Cardiac muscle cell (in vitro differentiated cells and primary cell): Measurements from ENCODE around the gene BAIAP3. TPM values are rescaled to one million over a fixed set of nuclear protein-coding genes. Genes with fewer than 3 reads are reported as not detected.

Source experiments
- DNase-seq, 2 donors: peaks; one replicate each; pipeline versions ENCODE4 v3.0.0 to v3.0.0-alpha.2; 2010 to 2017; ENCODE audit warnings: low read depth in 1 of 2, low spot score in 1 of 2
- H3K27ac ChIP-seq: fragments of 200-600 bp; sonication (generic); 2 replicates; pipeline ENCODE4 v1.5.1; 2016
- H3K27me3 ChIP-seq: fragments of 200-600 bp; sonication (generic); 2 replicates; pipeline ENCODE4 v1.6.0; 2016; ENCODE audit warnings: control low read depth
- H3K36me3 ChIP-seq: fragments of 200-600 bp; sonication (generic); 2 replicates; pipeline ENCODE4 v1.5.1; 2016; ENCODE audit warnings: control low read depth
- H3K4me1 ChIP-seq: fragments of 200-600 bp; sonication (generic); 2 replicates; pipeline ENCODE4 v1.8.1; 2017; ENCODE audit warnings: low read depth, mild to moderate bottlenecking, mixed run types
- H3K4me3 ChIP-seq: fragments of 200-600 bp; sonication (generic); 2 replicates; pipeline ENCODE4 v1.5.1; 2016; ENCODE audit warnings: mild to moderate bottlenecking
- H3K9me3 ChIP-seq: fragments of 200-600 bp; sonication (generic); 2 replicates; pipeline ENCODE4 v1.5.1; 2017; ENCODE audit warnings: low read depth, mild to moderate bottlenecking, control low read depth
- CTCF ChIP-seq: IDR thresholded peaks from 2 replicates; pipeline ENCODE4 v1.5.1; 2012; ENCODE audit warnings: low read depth, mild to moderate bottlenecking, low read length
- polyA plus RNA-seq: library from polyadenylated mRNA; unstranded; fragments of >200 nt; fragmentation: Nextera tagmentation; extraction: Ambion mirVana; gene quantifications from 2 replicates; pipeline ENCODE4 v1.2.1, GENCODE V29; 2016
- total RNA-seq: library from RNA; depleted of rRNA; stranded (reverse); fragments of >200 nt; gene quantifications from 2 replicates; pipeline ENCODE4 v1.2.3, GENCODE V29; 2016

BAIAP3 gene
- total and polyA plus RNA-seq, 2 experiments from 2014 or later: 7.4 to 7.7 TPM

- no peak for DNase-seq
- Histone ChIP-seq H3K36me3 (peaks cover 11% of the 10 kb centered on the region), H3K27ac (no peak overlapping the region), H3K4me3 (no peak overlapping the region), H3K9me3 (no peaks in the 10 kb centered on the region), H3K27me3 (no peaks in the 10 kb centered on the region), H3K4me1 (no peaks in the 10 kb centered on the region)
- TF ChIP-seq CTCF: no peak
Observed at GRCh38 chr16:1344499-1344898, 11.1 kb downstream of the BAIAP3 start.

GRCh38 chr16:1345087-1345486, 11.6 kb downstream of the BAIAP3 start:
- no peak overlapping the region for H3K4me3 ChIP-seq
- H3K36me3 ChIP-seq: peaks cover 17% of the 10 kb centered on the region
- H3K27me3 ChIP-seq: no peaks in the 10 kb centered on the region
- no peak for TF ChIP-seq CTCF
- H3K27ac ChIP-seq: no peak overlapping the region
- no peaks in the 10 kb centered on the region for H3K4me1 ChIP-seq
- H3K9me3 ChIP-seq: no peaks in the 10 kb centered on the region
- DNase-seq: no peak

- no peak for TF ChIP-seq CTCF
- no peaks in the 10 kb centered on the region for H3K9me3 ChIP-seq
- no peak overlapping the region for H3K4me3 ChIP-seq
- H3K36me3 ChIP-seq: peaks cover 19% of the 10 kb centered on the region
- no peak for DNase-seq
- no peaks in the 10 kb centered on the region for H3K4me1 ChIP-seq
- no peak overlapping the region for H3K27ac ChIP-seq
- H3K27me3 ChIP-seq: no peaks in the 10 kb centered on the region
Observed at GRCh38 chr16:1345651-1346421, 12.4 kb downstream of the BAIAP3 start.

- no peak for TF ChIP-seq CTCF
- H3K4me3 ChIP-seq: no peak overlapping the region
- no peak overlapping the region for H3K27ac ChIP-seq
- no peaks in the 10 kb centered on the region for H3K9me3 ChIP-seq
- H3K36me3 ChIP-seq: peaks cover 19% of the 10 kb centered on the region
- DNase-seq: no peak
- no peaks in the 10 kb centered on the region for H3K27me3 ChIP-seq
- H3K4me1 ChIP-seq: no peaks in the 10 kb centered on the region
Observed at GRCh38 chr16:1346422-1347285, 13.2 kb downstream of the BAIAP3 start.

GRCh38 chr16:1347286-1347855, 13.9 kb downstream of the BAIAP3 start:
- TF ChIP-seq CTCF: no peak
- Histone ChIP-seq H3K27ac (no peak overlapping the region), H3K4me1 (peaks cover under 1% of the 10 kb centered on the region), H3K4me3 (no peak overlapping the region), H3K27me3 (no peaks in the 10 kb centered on the region), H3K9me3 (no peaks in the 10 kb centered on the region), H3K36me3 (peaks cover 19% of the 10 kb centered on the region)
- DNase-seq: no peak
